Activated naive CD4-positive, alpha-beta T cell treated with anti-CD3 and anti-CD28 coated beads, Interleukin-2, amount 50 U/mL, for 24 hours (primary cell): ENCODE data around the gene ACAP2.

Experiments
- H3K27ac Mint-ChIP-seq: one replicate; pipeline ENCODE4 v1.8.0; 2021; ENCODE audit warnings: mild to moderate bottlenecking, mixed read lengths
- H3K27me3 Mint-ChIP-seq: one replicate; pipeline ENCODE4 v1.8.0; 2021; ENCODE audit warnings: mixed read lengths
- H3K36me3 Mint-ChIP-seq: one replicate; pipeline ENCODE4 v1.8.0; 2021; ENCODE audit warnings: mixed read lengths
- H3K4me1 Mint-ChIP-seq: one replicate; pipeline ENCODE4 v1.8.0; 2021; ENCODE audit warnings: mixed read lengths
- H3K4me3 Mint-ChIP-seq: one replicate; pipeline ENCODE4 v1.8.0; 2021; ENCODE audit warnings: mild to moderate bottlenecking, mixed read lengths
- H3K9me3 Mint-ChIP-seq: one replicate; pipeline ENCODE4 v1.8.0; 2021; ENCODE audit warnings: mixed read lengths

ACAP2 gene

DNA sequence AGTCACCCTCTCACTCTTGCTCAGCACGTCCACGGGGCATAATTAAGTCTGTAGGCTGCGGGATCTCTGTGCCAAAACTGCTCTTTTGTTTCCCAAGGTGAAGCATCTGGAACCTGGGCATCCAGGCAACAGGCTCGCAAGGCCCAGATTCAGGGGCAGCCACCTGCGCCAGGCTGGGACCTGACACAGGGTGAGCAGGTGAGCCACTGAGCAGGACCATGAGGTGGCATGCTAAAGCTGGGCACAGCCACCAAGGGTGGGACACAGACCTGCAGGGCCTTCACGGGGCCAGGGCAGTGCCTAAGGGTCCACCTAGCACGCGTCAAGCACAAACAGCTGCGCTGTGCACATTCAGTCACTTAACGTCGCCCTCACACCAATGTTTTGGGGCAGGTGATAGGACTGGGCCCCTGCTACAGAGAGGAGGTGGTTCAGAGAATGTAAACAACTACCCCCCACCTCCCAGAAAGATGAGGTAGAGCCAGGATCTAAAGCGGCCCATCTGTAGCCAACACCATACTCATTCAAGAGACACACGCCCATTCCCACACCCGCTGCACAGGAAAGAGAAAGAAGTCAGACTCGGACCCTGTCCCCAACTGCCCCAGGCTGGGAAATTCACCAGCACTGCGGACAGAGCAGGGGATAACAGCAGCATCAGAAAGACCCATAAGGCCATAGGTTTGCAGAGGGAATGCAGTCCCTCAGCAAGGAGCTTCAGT lies 188.2 kb downstream of the ACAP2 start:
- Mint-ChIP-seq H3K4me3 (no peak overlapping the region), H3K4me1 (peaks cover 18% of the 10 kb centered on the region), H3K36me3 (no peaks in the 10 kb centered on the region), H3K9me3 (no peaks in the 10 kb centered on the region), H3K27ac (no peak overlapping the region), H3K27me3 (no peaks in the 10 kb centered on the region)

DNA sequence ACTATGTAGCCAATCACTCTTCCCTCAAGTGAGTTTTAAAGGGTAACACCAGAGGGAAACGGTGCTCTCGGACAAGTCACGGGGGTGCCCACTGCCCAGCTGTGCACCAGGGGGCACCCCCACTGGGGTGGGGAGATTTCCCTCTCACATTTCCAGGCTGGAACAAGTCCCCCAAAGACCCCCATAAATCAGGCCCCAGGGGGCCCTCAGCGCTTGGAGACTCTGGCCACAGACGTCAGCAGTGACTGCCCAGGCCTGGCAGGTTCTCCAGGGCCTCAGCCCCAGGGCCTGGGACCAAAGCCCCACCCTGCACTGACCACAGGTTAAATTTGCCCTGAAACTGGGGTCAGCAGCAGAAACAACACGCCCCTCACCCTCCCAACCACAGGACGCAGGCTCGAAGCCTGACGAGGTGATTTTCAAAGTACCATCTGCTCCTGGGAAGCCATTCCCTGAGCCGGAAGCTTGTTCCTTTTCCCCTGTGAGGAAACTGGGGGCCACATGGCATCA lies 188.8 kb downstream of the ACAP2 start:
- H3K27me3 Mint-ChIP-seq: no peaks in the 10 kb centered on the region
- H3K9me3 Mint-ChIP-seq: no peaks in the 10 kb centered on the region
- H3K36me3 Mint-ChIP-seq: no peaks in the 10 kb centered on the region
- no peak overlapping the region for H3K27ac Mint-ChIP-seq
- H3K4me1 Mint-ChIP-seq: peaks cover 18% of the 10 kb centered on the region
- H3K4me3 Mint-ChIP-seq: no peak overlapping the region

- Mint-ChIP-seq H3K4me1 (peaks cover 18% of the 10 kb centered on the region), H3K9me3 (no peaks in the 10 kb centered on the region), H3K27ac (no peak overlapping the region)
Observed at GRCh38 chr3:195251336-195252065, 191.3 kb downstream of the ACAP2 start.

DNA sequence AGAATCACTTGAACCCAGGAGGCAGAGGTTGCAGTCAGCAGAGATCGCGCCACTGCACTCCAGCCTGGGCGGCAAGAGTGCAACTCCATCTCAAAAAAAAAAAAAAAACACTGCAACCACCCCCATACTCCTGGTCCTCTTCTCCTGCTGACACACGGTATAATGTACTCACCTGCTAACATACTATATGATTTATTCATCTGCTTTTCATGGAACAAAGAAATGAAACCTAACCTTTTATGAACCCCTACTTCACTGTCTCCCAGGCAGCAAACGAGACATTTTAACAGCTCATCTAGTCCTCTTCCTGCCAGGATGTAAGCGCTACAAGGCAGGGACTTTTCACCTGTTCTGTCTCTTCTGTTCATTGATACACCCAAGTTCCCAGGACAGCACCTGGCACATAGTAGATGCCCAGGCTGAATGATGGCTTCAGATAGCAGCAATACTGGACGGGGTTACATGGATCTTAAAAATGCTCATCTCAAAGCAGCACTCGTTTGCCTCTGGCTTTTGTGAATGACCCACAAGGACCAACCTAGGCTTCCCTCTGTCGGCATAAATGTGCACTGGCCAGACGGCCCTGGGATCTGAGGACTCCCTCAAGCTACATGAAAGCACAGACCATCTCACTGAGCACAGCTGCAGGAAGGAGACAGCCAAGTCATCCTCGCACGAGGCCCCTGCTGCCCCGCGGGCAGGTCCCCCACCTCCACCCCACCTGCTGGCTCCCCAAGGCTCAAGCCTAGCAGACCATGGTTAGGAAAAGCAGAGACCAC lies 192.2 kb downstream of the ACAP2 start:
- Mint-ChIP-seq H3K4me1 (peaks cover 18% of the 10 kb centered on the region), H3K4me3 (no peak overlapping the region), H3K9me3 (no peaks in the 10 kb centered on the region), H3K27me3 (no peaks in the 10 kb centered on the region), H3K36me3 (peaks cover 7% of the 10 kb centered on the region), H3K27ac (no peak overlapping the region)

More at GRCh38 chr3:195251336-195252065, 191.3 kb downstream of the ACAP2 start:
- no peak overlapping the region for H3K4me3 Mint-ChIP-seq
- peaks cover 5% of the 10 kb centered on the region for H3K36me3 Mint-ChIP-seq
- H3K27me3 Mint-ChIP-seq: no peaks in the 10 kb centered on the region

GRCh38 chr3:195249858-195250464 lies 192.9 kb downstream of the ACAP2 start:
- H3K4me3 Mint-ChIP-seq: no peak overlapping the region
- peaks cover 7% of the 10 kb centered on the region for H3K36me3 Mint-ChIP-seq
- H3K27me3 Mint-ChIP-seq: no peaks in the 10 kb centered on the region
- H3K9me3 Mint-ChIP-seq: no peaks in the 10 kb centered on the region
- no peak overlapping the region for H3K27ac Mint-ChIP-seq
- H3K4me1 Mint-ChIP-seq: peaks cover 18% of the 10 kb centered on the region

DNA sequence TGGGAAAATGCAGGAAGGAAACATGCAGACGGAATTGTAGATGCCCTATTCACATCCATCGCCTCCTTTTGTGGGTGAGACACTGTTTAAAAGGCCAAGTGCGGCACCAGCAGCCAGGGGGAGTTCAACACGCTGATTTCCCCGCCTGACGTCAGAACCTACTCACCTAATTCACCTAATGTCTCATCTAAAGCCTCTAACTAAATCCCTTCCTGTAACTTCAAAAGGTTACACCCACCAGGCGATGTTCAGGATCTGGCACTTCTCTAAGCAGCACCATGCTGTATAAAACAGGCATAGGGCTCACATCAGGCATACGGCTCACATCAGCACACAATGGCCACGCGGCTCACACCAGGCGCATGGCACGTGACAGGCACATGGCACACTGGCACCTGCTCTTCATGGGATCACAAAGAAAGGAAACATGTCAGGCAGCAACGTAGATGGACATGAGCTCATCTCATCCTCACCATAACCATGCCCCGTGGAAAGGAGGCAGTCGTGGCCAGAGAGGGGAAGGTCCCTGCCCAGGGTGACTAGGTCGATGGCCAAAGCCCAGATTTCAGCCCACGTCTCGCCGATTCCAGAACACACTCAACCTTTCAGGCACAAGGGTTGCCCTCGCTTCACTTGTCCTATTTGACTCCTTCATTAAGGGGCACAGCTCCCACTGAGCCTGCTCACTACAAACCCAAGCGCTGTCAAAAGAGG lies 193.6 kb downstream of the ACAP2 start:
- Mint-ChIP-seq H3K27ac (no peak overlapping the region), H3K9me3 (no peaks in the 10 kb centered on the region), H3K4me3 (no peak overlapping the region), H3K4me1 (peaks cover 18% of the 10 kb centered on the region), H3K36me3 (peaks cover 7% of the 10 kb centered on the region), H3K27me3 (no peaks in the 10 kb centered on the region)

GRCh38 chr3:195248281-195248680 lies 194.5 kb downstream of the ACAP2 start:
- Mint-ChIP-seq H3K9me3 (no peaks in the 10 kb centered on the region), H3K27me3 (no peaks in the 10 kb centered on the region), H3K27ac (no peak overlapping the region), H3K36me3 (peaks cover 7% of the 10 kb centered on the region), H3K4me1 (peaks cover 18% of the 10 kb centered on the region), H3K4me3 (no peak overlapping the region)

GRCh38 chr3:195247863-195248189 lies 195.0 kb downstream of the ACAP2 start:
- H3K4me3 Mint-ChIP-seq: no peak overlapping the region

DNA sequence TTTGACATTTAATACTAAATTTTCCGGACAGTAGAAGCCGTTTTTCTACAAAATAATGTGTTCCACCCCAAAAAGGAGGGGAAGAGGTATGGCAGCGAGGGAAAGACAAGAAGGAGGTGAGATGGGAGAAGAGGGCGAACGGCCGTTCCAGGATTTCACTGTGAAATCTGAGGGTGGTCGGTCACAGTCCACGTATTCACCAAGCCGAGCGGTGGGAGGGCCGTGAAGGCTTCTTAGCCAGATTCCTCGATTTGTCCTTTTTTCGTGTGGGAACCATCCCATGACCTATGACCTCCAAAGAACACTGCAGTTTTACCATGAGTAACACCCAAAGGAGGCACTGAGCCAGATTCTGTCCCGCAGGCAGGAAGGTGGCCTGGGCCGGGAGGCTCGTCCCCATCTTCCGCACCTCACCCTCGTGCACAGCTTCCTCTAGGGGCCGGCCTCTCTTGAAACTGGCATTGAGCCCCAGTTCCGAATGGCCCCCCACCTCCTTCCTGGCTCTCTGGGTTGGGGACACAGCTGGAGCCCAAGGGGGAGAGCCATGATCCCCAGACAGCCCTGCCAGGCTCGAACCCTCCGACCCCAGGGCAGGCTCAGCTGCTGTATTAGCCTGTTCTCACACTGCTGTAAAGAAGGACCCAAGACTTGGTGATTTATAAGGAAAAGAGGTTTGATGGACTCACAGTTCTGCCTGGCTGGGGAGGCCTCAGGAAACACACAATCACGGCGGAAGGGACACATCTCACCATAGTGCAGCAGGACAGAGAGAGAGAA lies 195.5 kb downstream of the ACAP2 start:
- Mint-ChIP-seq H3K27me3 (no peaks in the 10 kb centered on the region), H3K4me1 (peaks cover 13% of the 10 kb centered on the region), H3K4me3 (no peak overlapping the region), H3K9me3 (no peaks in the 10 kb centered on the region), H3K27ac (no peak overlapping the region), H3K36me3 (peaks cover 7% of the 10 kb centered on the region)

More at GRCh38 chr3:195247863-195248189, 195.0 kb downstream of the ACAP2 start:
- no peaks in the 10 kb centered on the region for H3K27me3 Mint-ChIP-seq
- peaks cover 7% of the 10 kb centered on the region for H3K36me3 Mint-ChIP-seq
- no peaks in the 10 kb centered on the region for H3K9me3 Mint-ChIP-seq
- H3K4me1 Mint-ChIP-seq: peaks cover 18% of the 10 kb centered on the region
- H3K27ac Mint-ChIP-seq: no peak overlapping the region

GRCh38 chr3:195246581-195246995 lies 196.2 kb downstream of the ACAP2 start:
- H3K27me3 Mint-ChIP-seq: no peaks in the 10 kb centered on the region
- H3K4me3 Mint-ChIP-seq: no peak overlapping the region
- H3K27ac Mint-ChIP-seq: no peak overlapping the region
- peaks cover 7% of the 10 kb centered on the region for H3K4me1 Mint-ChIP-seq
- peaks cover 7% of the 10 kb centered on the region for H3K36me3 Mint-ChIP-seq
- no peaks in the 10 kb centered on the region for H3K9me3 Mint-ChIP-seq

- Mint-ChIP-seq H3K36me3 (peaks cover 7% of the 10 kb centered on the region), H3K4me1 (peaks cover 3% of the 10 kb centered on the region), H3K27me3 (no peaks in the 10 kb centered on the region), H3K4me3 (no peak overlapping the region), H3K27ac (no peak overlapping the region), H3K9me3 (no peaks in the 10 kb centered on the region)
Observed at GRCh38 chr3:195245531-195245951, 197.3 kb downstream of the ACAP2 start.

DNA sequence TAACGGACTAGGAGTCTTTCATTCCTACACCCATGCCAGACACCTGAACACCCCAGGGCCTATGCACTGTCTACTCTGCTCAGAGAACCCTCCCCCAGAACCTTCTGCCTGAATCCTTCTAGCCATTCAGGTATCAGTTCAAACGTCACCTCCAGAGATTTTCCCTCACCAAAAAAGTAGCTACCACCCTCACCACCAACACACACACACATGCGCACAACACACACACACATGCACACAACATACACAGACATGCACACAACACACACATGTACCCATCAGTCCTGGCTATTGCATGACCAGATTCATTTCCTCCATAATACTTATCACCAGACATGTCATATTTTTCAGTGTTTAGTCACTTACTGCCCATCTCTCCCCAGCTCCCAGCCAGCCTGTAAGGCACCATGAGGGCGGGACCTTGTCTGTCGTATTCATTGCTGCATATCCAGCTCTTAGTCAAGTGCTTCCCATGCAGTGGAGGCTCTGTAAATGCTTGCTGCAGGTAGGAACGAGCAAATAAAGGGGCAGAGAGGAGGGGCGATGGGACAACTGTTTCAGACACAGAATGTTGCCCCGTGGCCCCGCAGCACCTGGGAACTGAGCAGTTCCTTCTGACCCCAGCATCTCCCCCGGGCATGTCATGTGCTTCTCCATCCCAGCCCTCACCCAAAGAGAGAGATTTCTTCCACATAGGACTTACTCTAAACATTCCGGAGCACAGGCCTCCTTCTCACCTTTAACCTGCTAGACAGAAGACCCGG lies 201.0 kb downstream of the ACAP2 start:
- H3K36me3 Mint-ChIP-seq: peaks cover 16% of the 10 kb centered on the region
- H3K4me1 Mint-ChIP-seq: no peaks in the 10 kb centered on the region
- H3K27me3 Mint-ChIP-seq: no peaks in the 10 kb centered on the region
- no peak overlapping the region for H3K4me3 Mint-ChIP-seq
- H3K27ac Mint-ChIP-seq: no peak overlapping the region
- peaks cover 6% of the 10 kb centered on the region for H3K9me3 Mint-ChIP-seq

- Mint-ChIP-seq H3K27ac (no peak overlapping the region), H3K4me3 (no peak overlapping the region)
Observed at GRCh38 chr3:195240939-195241338, 201.9 kb downstream of the ACAP2 start.

More at GRCh38 chr3:195240939-195241338, 201.9 kb downstream of the ACAP2 start:
- Mint-ChIP-seq H3K27me3 (no peaks in the 10 kb centered on the region), H3K9me3 (peaks cover 6% of the 10 kb centered on the region), H3K4me1 (no peaks in the 10 kb centered on the region), H3K36me3 (peaks cover 18% of the 10 kb centered on the region)
